Medulla oblongata (tissue), 1 donor: ENCODE measurements around the gene TRNP1.

ENCODE experiments used
- DNase-seq: peaks from one replicate; pipeline ENCODE4 v3.0.0-alpha.2; 2015; ENCODE audit errors: extremely low spot score

TRNP1 gene

GRCh38 chr1:27026621-27027574, 33.4 kb downstream of the TRNP1 start:
- no peak for DNase-seq

- no peak for DNase-seq
These were observed 34.2 kb downstream of the TRNP1 start for GRCh38 chr1:27027575-27028250.

- DNase-seq = no peak
These were observed 36.0 kb downstream of the TRNP1 start for GRCh38 chr1:27029517-27029916.

GRCh38 chr1:27031235-27032118, 38.0 kb downstream of the TRNP1 start:
- DNase-seq = peak; percentile 34

GRCh38 chr1:27032119-27032461, 38.6 kb downstream of the TRNP1 start:
- no peak for DNase-seq

GRCh38 chr1:27033043-27033746, 39.7 kb downstream of the TRNP1 start:
- no peak for DNase-seq

- no peak for DNase-seq
These were observed 41.9 kb downstream of the TRNP1 start for GRCh38 chr1:27035344-27035743.

- DNase-seq = no peak
These were observed 43.2 kb downstream of the TRNP1 start for GRCh38 chr1:27036718-27037117.

GRCh38 chr1:27037518-27037917, 44.0 kb downstream of the TRNP1 start:
- no peak for DNase-seq

- DNase-seq = no peak
These were observed 44.5 kb downstream of the TRNP1 start for GRCh38 chr1:27038020-27038419.

- no peak for DNase-seq
These were observed 49.2 kb downstream of the TRNP1 start for GRCh38 chr1:27042670-27043069.

GRCh38 chr1:27044613-27045151, 51.2 kb downstream of the TRNP1 start:
- DNase-seq = peak; percentile 94

- DNase-seq = peak; percentile 55
These were observed 52.6 kb downstream of the TRNP1 start for GRCh38 chr1:27045973-27046558.

- no peak for DNase-seq
These were observed 54.4 kb downstream of the TRNP1 start for GRCh38 chr1:27047914-27048313.

GRCh38 chr1:27049100-27049499, 55.6 kb downstream of the TRNP1 start:
- no peak for DNase-seq

GRCh38 chr1:27049607-27050006, 56.1 kb downstream of the TRNP1 start:
- no peak for DNase-seq
